ENCODE measurements around the gene NMNAT1.
"Not testable (repeated sequence)": the region's sequence is repeated elsewhere in the genome, so short reads cannot be mapped to it uniquely, and the experiment has no call there.

NMNAT1 gene

DNA sequence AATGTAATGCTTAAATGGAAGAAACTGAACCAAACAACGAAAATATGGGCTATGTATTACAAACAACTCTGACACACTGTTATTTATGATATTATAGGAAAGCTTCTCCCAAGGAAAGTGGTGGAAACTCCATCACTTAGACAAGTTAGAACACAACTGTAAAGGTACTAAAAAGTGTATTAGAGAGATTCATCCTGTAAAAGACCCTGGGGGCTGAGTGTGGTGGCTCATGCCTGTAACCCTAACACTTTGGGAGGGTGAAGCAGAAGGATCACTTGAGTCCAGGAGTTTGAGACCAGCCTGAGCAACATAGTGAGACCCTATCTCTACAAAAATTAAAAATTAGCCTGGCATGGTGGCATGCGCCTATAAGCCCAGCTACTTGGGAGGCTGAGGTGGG is 82.1 kb downstream of the NMNAT1 start:
- H3K27ac Mint-ChIP-seq = no peak overlapping the region
- no peaks in the 10 kb centered on the region for H3K36me3 Mint-ChIP-seq
- no peaks in the 10 kb centered on the region for H3K9me3 Mint-ChIP-seq
- H3K27me3 Mint-ChIP-seq = no peaks in the 10 kb centered on the region
- no peaks in the 10 kb centered on the region for H3K4me1 Mint-ChIP-seq
- no peak overlapping the region for H3K4me3 Mint-ChIP-seq

DNA sequence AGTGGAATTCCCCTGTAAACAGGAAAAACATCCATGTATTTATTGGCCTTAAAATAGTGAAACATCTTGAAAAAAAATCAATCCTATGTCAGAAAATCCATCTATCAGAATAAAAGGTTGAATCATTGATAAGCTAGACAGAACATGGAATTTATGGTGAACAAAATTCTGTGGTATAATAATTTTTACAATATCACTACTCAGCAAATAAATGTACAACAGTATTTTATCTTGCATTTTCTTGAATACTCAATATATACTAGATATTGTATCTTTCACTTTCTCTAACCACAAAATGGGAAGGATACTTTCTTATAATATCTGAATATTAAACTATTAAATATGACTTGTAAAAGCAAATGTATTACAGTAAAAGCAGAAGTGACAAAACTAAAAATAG is 83.8 kb downstream of the NMNAT1 start:
- H3K4me1 Mint-ChIP-seq = peaks cover under 1% of the 10 kb centered on the region
- H3K9me3 Mint-ChIP-seq = no peaks in the 10 kb centered on the region
- no peaks in the 10 kb centered on the region for H3K36me3 Mint-ChIP-seq
- no peak overlapping the region for H3K4me3 Mint-ChIP-seq
- no peaks in the 10 kb centered on the region for H3K27me3 Mint-ChIP-seq
- no peak overlapping the region for H3K27ac Mint-ChIP-seq

DNA sequence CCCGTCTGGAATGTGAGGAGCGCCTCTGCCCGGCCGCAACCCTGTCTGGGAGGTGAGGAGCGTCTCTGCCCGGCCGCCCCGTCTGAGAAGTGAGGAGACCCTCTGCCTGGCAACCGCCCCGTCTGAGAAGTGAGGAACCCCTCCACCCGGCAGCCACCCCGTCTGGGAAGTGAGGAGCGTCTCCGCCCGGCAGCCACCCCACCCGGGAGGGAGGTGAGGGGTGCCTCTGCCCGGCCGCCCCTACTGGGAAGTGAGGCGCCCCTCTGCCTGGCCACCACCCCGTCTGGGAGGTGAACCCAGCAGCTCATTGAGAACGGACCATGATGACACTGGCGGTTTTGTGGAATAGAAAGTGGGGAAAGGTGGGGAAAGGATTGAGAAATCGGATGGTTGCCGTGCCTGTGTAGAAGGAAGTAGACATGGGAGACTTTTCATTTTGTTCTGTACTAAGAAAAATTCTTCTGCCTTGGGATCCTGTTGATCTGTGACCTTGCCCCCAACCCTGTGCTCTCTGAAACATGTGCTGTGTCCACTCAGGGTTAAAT is 85.8 kb downstream of the NMNAT1 start:
- not testable (repeated sequence) for H3K9me3 Mint-ChIP-seq, H3K36me3 Mint-ChIP-seq, H3K27me3 Mint-ChIP-seq, H3K4me3 Mint-ChIP-seq, H3K27ac Mint-ChIP-seq
- peaks cover 11% of the 10 kb centered on the region for H3K4me1 Mint-ChIP-seq

DNA sequence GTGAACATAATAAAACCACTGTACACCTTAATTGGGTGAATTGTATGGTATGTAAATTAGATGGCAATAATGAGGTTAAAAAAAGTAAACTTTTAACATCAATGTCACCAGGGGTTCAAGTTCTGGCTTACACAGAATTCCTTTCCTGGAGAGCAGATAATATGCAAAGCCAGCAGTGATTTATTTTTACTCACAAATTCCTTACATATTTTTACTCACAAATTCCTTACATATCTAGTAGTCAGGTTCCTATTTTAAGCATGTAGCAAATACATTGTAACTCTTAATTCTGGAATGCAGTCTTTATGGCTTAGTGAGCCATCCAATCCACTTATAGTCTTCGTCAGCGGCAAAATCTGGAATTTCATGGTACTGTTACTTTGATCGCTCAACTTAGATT is 88.2 kb downstream of the NMNAT1 start:
- Mint-ChIP-seq H3K9me3 (no peaks in the 10 kb centered on the region), H3K4me1 (peaks cover 18% of the 10 kb centered on the region), H3K4me3 (no peak overlapping the region), H3K36me3 (no peaks in the 10 kb centered on the region), H3K27me3 (no peaks in the 10 kb centered on the region), H3K27ac (no peak overlapping the region)

DNA sequence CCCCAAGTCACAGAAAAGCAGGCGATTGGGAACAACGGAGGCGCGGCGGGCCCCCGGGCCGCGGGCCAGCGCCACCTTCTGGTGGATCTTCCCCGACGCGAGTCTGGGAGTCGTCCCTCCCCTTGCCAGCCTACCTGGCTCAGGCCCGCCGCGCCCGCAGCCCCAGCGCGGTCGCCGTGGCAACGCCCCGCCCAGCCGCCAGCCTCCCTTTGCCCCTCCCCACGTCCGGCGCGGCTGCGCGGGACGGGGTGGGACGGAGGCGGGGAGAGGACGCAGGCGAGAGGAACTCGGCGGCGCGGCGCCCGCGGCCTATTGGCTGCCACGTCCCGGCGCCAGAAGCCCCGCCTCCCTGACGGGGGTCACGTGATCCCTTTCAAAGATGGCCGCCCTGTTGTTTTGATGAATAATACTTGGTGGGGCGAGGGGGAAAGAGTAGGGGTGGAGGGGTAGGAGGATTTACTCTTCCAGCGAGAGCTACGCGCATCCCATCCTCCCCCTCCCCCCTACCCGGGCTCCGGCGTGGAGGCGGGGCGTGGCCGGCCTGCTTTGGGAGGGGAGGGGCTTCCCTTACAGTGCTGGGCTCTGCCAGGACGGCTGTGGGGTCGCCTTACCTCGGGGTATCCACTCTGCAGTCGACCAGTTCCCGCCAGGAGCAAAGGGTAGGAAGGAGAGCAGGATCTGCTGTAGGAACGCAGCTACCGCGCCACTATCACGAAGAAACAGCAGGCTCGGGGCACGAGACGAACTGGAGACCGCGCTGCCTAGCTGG is 89.5 kb downstream of the NMNAT1 start, which contains the start of gene UBE4B:
TSS of gene UBE4B (plus strand) at position 369 of the 769 bp plus-strand sequence. CDS start 713 bp downstream, outside the sequence.
- no peaks in the 10 kb centered on the region for H3K36me3 Mint-ChIP-seq
- peak within 1 kb of the TSS; percentile 89 for H3K27ac Mint-ChIP-seq
- H3K4me1 Mint-ChIP-seq = peaks cover 18% of the 10 kb centered on the region
- peak within 1 kb of the TSS; percentile 88 for H3K4me3 Mint-ChIP-seq
- no peaks in the 10 kb centered on the region for H3K27me3 Mint-ChIP-seq
- H3K9me3 Mint-ChIP-seq = no peaks in the 10 kb centered on the region

DNA sequence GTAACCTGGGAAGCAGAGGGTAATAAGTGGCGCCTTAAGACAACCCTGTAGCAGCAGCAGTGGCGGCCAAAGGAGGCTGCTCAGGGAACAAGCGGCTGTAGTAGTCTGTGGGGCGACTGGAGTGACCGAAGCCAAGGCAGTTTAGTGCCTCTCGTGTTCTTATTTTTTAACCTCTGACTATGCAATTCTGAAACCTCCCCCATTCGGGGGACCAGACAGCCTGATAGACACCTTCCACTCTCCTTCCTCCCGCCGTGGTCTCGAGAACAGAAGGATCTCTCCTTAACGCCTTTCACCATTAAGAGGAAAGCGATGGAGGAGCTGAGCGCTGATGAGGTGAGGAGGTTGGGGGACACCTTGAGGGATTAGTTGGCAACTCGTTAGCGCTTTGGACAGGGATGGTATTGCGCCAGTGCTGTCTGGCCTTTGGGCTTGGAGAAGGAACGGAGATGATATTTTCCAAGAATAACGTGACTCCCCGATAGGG is 90.1 kb downstream of the NMNAT1 start:
- peak overlapping the region; percentile 84 for H3K27ac Mint-ChIP-seq
- peak overlapping the region; percentile 88 for H3K4me3 Mint-ChIP-seq
- H3K9me3 Mint-ChIP-seq = no peaks in the 10 kb centered on the region
- H3K4me1 Mint-ChIP-seq = peaks cover 18% of the 10 kb centered on the region
- H3K27me3 Mint-ChIP-seq = no peaks in the 10 kb centered on the region
- no peaks in the 10 kb centered on the region for H3K36me3 Mint-ChIP-seq
